HEK293 (cell line): Measurements from ENCODE around the gene NRP1.

Source experiments
- CTCF ChIA-PET: fragments of 350-600 bp; formaldehyde crosslinking; extraction: SDS; loops from one replicate; lab custom pipeline; 2021; ENCODE audit warnings: antibody characterized with exemption; lab: Yijun Ruan, JAX
- POLR2A ChIA-PET: fragments of 300-600 bp; formaldehyde crosslinking; extraction: SDS; loops from one replicate; lab custom pipeline; 2020; ENCODE audit warnings: antibody characterized with exemption, inconsistent platforms; lab: Yijun Ruan, JAX
- H3K27ac ChIP-seq: fragments of 200-500 bp; sonication (Bioruptor generic); 2 replicates; pipeline ENCODE4 v1.5.1; 2014; ENCODE audit warnings: low read depth, low read length, control low read depth, inconsistent platforms; ENCODE audit errors: extremely low read depth
- H3K36me3 ChIP-seq, 2 experiments: fragments of 200-500 bp in 1 of 2; sonication (Bioruptor generic) in 1 of 2; 1 replicate in 1 of 2; 2 replicates in 1 of 2; pipeline ENCODE4 v1.5.1; 2014 to 2017; ENCODE audit warnings: inconsistent platforms in 2 of 2, low read length in 2 of 2; ENCODE audit not compliant: control insufficient read depth in 2 of 2, insufficient read depth in 1 of 2
- H3K4me1 ChIP-seq: fragments of 200-500 bp; sonication (Bioruptor generic); 2 replicates; pipeline ENCODE4 v1.5.1; 2014; ENCODE audit warnings: mild to moderate bottlenecking, low read length, inconsistent platforms; ENCODE audit not compliant: control insufficient read depth, insufficient read depth
- H3K4me3 ChIP-seq: 2 replicates; pipeline ENCODE4 v1.5.1; 2011; ENCODE audit warnings: low read depth, mild to moderate bottlenecking, control low read depth, low read length, moderate library complexity
- H3K9me3 ChIP-seq: fragments of 200-500 bp; sonication (Bioruptor generic); 2 replicates; pipeline ENCODE4 v1.5.1; 2014; ENCODE audit warnings: low read depth, low read length, inconsistent platforms; ENCODE audit not compliant: control insufficient read depth, insufficient read depth
- RBAK ChIP-seq: fragments of 450-650 bp; formaldehyde crosslinking; IDR thresholded peaks from 2 replicates; pipeline ENCODE4 v1.5.1; 2016; ENCODE audit warnings: missing biosample characterization, missing genetic modification characterization
- WT1 ChIP-seq: fragments of 450-650 bp; formaldehyde crosslinking; IDR thresholded peaks from 2 replicates; pipeline ENCODE4 v1.5.1; 2016; ENCODE audit warnings: missing biosample characterization, missing genetic modification characterization
- YY1 ChIP-seq: fragments of 450-650 bp; formaldehyde crosslinking; IDR thresholded peaks from 2 replicates; pipeline ENCODE4 v1.5.1; 2018; ENCODE audit warnings: missing biosample characterization, missing genetic modification characterization
- ZFP69B ChIP-seq: fragments of 450-650 bp; formaldehyde crosslinking; IDR thresholded peaks from 2 replicates; pipeline ENCODE4 v1.5.1; 2016; ENCODE audit warnings: missing biosample characterization, missing genetic modification characterization
- ZNF202 ChIP-seq: fragments of 450-650 bp; formaldehyde crosslinking; IDR thresholded peaks from 2 replicates; pipeline ENCODE4 v1.5.1; 2016; ENCODE audit warnings: missing biosample characterization, missing genetic modification characterization, borderline replicate concordance
- ZNF214 ChIP-seq: fragments of 450-650 bp; formaldehyde crosslinking; IDR thresholded peaks from 2 replicates; pipeline ENCODE4 v1.5.1; 2017; ENCODE audit warnings: missing biosample characterization, mild to moderate bottlenecking, missing genetic modification characterization, borderline replicate concordance
- ZNF341 ChIP-seq: fragments of 450-650 bp; formaldehyde crosslinking; IDR thresholded peaks from 2 replicates; pipeline ENCODE4; 2016; ENCODE audit warnings: low read depth, missing biosample characterization, missing genetic modification characterization
- ZNF514 ChIP-seq: fragments of 450-650 bp; formaldehyde crosslinking; IDR thresholded peaks from 2 replicates; pipeline ENCODE4 v1.5.1; 2016; ENCODE audit warnings: missing biosample characterization, missing genetic modification characterization
- ZNF555 ChIP-seq: fragments of 450-650 bp; formaldehyde crosslinking; conservative IDR thresholded peaks from 2 replicates; pipeline ENCODE4 v1.5.1; 2017; ENCODE audit warnings: missing biosample characterization, mild to moderate bottlenecking, missing genetic modification characterization, inconsistent platforms
- ZNF558 ChIP-seq: fragments of 450-650 bp; formaldehyde crosslinking; IDR thresholded peaks from 2 replicates; pipeline ENCODE4 v1.5.1; 2016; ENCODE audit warnings: missing biosample characterization, missing genetic modification characterization
- ZNF571 ChIP-seq: fragments of 450-650 bp; formaldehyde crosslinking; IDR thresholded peaks from 2 replicates; pipeline ENCODE4 v1.5.0; 2017; ENCODE audit warnings: missing biosample characterization, missing genetic modification characterization
- ZNF624 ChIP-seq: fragments of 450-650 bp; formaldehyde crosslinking; IDR thresholded peaks from 2 replicates; pipeline ENCODE4 v1.5.1; 2017; ENCODE audit warnings: missing biosample characterization, missing genetic modification characterization
- ZNF777 ChIP-seq: fragments of 450-650 bp; formaldehyde crosslinking; IDR thresholded peaks from 2 replicates; pipeline ENCODE4 v1.5.1; 2017; ENCODE audit warnings: missing biosample characterization, missing genetic modification characterization, borderline replicate concordance
- ZNF792 ChIP-seq: fragments of 450-650 bp; formaldehyde crosslinking; IDR thresholded peaks from 2 replicates; pipeline ENCODE4 v1.5.1; 2016; ENCODE audit warnings: missing biosample characterization, missing genetic modification characterization
- TF ChIP-seq, protein P1 (sequence below): fragments of 450-650 bp; formaldehyde crosslinking; IDR thresholded peaks from 2 replicates; pipeline ENCODE4 v1.5.1; 2016; ENCODE audit warnings: missing biosample characterization, missing genetic modification characterization
- TF ChIP-seq, protein P2 (sequence below): fragments of 450-650 bp; formaldehyde crosslinking; IDR thresholded peaks from 2 replicates; pipeline ENCODE4 v1.5.1; 2016; ENCODE audit warnings: missing biosample characterization, missing genetic modification characterization, borderline replicate concordance
- TF ChIP-seq, protein P3 (sequence below): fragments of 450-650 bp; formaldehyde crosslinking; IDR thresholded peaks from 2 replicates; pipeline ENCODE4 v1.5.1; 2016; ENCODE audit warnings: missing biosample characterization, missing genetic modification characterization, borderline replicate concordance
- TF ChIP-seq, protein P4 (sequence below): fragments of 450-650 bp; formaldehyde crosslinking; optimal IDR thresholded peaks from 2 replicates; pipeline ENCODE3; 2016; ENCODE audit warnings: missing biosample characterization, mild to moderate bottlenecking, missing genetic modification characterization
- TF ChIP-seq, protein P5 (sequence below): fragments of 450-650 bp; formaldehyde crosslinking; IDR thresholded peaks from 2 replicates; pipeline ENCODE4 v1.5.1; 2016; ENCODE audit warnings: missing biosample characterization, missing genetic modification characterization
- TF ChIP-seq, protein P6 (sequence below): fragments of 450-650 bp; formaldehyde crosslinking; IDR thresholded peaks from 2 replicates; pipeline ENCODE4 v1.5.1; 2017; ENCODE audit warnings: missing biosample characterization, missing genetic modification characterization

Gene NRP1

DNA sequence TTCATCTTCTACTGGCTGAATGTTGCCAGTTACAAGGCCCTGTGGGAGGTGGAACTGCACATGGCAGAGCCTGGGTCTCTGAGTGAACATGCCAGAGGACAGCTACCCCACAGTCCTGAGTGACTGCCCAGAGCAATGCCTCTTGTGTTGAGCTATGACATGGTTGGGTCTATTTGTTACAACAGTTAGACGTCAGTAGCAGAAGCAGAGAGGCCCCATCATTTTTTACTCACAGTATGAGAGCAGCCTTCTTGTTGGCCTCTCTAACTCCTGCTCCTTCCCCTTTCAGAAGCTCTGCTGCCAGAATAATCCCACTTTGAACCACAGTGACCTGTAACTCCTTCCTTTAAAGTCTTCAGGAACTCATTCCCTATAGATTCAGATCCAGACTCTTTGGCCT, 30.8 kb upstream of the NRP1 start:
- Histone ChIP-seq H3K27ac (no peak overlapping the region), H3K4me1 (no peaks in the 10 kb centered on the region), H3K36me3 (no peaks in the 10 kb centered on the region), H3K4me3 (no peak overlapping the region), H3K9me3 (no peaks in the 10 kb centered on the region)
- no peak for TF ChIP-seq ZNF202 (tag by site-specific recombination)
- TF ChIP-seq, protein P1, sequence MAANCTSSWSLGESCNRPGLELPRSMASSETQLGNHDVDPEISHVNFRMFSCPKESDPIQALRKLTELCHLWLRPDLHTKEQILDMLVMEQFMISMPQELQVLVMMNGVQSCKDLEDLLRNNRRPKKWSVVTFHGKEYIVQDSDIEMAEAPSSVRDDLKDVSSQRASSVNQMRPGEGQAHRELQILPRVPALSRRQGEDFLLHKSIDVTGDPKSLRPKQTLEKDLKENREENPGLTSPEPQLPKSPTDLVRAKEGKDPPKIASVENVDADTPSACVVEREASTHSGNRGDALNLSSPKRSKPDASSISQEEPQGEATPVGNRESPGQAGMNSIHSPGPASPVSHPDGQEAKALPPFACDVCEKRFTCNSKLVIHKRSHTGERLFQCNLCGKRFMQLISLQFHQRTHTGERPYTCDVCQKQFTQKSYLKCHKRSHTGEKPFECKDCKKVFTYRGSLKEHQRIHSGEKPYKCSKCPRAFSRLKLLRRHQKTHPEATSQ (tag by site-specific recombination): no peak
- CTCF ChIA-PET: no interaction called here
- POLR2A ChIA-PET: no interaction called here

DNA sequence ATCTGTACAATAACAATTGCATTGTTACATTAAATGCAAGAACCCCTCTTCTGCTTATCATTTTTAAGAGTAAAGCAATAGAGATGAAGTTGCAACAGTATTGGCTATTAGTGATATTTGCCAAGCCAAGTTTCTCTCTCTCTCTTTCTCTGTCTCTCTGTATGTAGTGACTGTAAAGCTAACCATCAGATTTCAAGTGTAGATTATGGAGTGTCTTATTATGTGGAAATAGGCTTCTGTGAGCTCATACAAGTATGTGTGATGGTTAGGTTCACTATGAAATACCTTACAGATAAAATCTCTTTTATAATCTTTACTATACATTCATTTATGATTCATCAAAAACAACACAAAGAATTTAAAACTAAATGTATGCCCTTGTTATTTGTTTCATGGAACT, 28.6 kb upstream of the NRP1 start:
- POLR2A ChIA-PET: no interaction called here
- TF ChIP-seq ZNF341 (no peak), WT1 (no peak), ZNF792 (tag by site-specific recombination) (no peak), ZNF555 (tag by site-specific recombination) (no peak), ZNF214 (no peak), RBAK (tag by site-specific recombination) (no peak), ZNF571 (tag by site-specific recombination) (no peak), ZFP69B (no peak), YY1 (tag by site-specific recombination) (no peak), ZNF514 (tag by site-specific recombination) (no peak), ZNF624 (no peak), ZNF777 (tag by site-specific recombination) (no peak), ZNF558 (tag by site-specific recombination) (no peak)
- TF ChIP-seq, protein P2, sequence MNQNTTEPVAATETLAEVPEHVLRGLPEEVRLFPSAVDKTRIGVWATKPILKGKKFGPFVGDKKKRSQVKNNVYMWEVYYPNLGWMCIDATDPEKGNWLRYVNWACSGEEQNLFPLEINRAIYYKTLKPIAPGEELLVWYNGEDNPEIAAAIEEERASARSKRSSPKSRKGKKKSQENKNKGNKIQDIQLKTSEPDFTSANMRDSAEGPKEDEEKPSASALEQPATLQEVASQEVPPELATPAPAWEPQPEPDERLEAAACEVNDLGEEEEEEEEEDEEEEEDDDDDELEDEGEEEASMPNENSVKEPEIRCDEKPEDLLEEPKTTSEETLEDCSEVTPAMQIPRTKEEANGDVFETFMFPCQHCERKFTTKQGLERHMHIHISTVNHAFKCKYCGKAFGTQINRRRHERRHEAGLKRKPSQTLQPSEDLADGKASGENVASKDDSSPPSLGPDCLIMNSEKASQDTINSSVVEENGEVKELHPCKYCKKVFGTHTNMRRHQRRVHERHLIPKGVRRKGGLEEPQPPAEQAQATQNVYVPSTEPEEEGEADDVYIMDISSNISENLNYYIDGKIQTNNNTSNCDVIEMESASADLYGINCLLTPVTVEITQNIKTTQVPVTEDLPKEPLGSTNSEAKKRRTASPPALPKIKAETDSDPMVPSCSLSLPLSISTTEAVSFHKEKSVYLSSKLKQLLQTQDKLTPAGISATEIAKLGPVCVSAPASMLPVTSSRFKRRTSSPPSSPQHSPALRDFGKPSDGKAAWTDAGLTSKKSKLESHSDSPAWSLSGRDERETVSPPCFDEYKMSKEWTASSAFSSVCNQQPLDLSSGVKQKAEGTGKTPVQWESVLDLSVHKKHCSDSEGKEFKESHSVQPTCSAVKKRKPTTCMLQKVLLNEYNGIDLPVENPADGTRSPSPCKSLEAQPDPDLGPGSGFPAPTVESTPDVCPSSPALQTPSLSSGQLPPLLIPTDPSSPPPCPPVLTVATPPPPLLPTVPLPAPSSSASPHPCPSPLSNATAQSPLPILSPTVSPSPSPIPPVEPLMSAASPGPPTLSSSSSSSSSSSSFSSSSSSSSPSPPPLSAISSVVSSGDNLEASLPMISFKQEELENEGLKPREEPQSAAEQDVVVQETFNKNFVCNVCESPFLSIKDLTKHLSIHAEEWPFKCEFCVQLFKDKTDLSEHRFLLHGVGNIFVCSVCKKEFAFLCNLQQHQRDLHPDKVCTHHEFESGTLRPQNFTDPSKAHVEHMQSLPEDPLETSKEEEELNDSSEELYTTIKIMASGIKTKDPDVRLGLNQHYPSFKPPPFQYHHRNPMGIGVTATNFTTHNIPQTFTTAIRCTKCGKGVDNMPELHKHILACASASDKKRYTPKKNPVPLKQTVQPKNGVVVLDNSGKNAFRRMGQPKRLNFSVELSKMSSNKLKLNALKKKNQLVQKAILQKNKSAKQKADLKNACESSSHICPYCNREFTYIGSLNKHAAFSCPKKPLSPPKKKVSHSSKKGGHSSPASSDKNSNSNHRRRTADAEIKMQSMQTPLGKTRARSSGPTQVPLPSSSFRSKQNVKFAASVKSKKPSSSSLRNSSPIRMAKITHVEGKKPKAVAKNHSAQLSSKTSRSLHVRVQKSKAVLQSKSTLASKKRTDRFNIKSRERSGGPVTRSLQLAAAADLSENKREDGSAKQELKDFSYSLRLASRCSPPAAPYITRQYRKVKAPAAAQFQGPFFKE (tag by site-specific recombination): no peak
- TF ChIP-seq, protein P3, sequence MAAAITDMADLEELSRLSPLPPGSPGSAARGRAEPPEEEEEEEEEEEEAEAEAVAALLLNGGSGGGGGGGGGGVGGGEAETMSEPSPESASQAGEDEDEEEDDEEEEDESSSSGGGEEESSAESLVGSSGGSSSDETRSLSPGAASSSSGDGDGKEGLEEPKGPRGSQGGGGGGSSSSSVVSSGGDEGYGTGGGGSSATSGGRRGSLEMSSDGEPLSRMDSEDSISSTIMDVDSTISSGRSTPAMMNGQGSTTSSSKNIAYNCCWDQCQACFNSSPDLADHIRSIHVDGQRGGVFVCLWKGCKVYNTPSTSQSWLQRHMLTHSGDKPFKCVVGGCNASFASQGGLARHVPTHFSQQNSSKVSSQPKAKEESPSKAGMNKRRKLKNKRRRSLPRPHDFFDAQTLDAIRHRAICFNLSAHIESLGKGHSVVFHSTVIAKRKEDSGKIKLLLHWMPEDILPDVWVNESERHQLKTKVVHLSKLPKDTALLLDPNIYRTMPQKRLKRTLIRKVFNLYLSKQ (tag by site-specific recombination): no peak
- TF ChIP-seq, protein P4, sequence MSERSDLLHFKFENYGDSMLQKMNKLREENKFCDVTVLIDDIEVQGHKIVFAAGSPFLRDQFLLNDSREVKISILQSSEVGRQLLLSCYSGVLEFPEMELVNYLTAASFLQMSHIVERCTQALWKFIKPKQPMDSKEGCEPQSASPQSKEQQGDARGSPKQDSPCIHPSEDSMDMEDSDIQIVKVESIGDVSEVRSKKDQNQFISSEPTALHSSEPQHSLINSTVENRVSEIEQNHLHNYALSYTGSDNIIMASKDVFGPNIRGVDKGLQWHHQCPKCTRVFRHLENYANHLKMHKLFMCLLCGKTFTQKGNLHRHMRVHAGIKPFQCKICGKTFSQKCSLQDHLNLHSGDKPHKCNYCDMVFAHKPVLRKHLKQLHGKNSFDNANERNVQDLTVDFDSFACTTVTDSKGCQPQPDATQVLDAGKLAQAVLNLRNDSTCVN: no peak
- TF ChIP-seq, protein P5, sequence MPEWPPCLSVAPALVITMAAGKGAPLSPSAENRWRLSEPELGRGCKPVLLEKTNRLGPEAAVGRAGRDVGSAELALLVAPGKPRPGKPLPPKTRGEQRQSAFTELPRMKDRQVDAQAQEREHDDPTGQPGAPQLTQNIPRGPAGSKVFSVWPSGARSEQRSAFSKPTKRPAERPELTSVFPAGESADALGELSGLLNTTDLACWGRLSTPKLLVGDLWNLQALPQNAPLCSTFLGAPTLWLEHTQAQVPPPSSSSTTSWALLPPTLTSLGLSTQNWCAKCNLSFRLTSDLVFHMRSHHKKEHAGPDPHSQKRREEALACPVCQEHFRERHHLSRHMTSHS (tag by site-specific recombination): no peak
- TF ChIP-seq, protein P6, sequence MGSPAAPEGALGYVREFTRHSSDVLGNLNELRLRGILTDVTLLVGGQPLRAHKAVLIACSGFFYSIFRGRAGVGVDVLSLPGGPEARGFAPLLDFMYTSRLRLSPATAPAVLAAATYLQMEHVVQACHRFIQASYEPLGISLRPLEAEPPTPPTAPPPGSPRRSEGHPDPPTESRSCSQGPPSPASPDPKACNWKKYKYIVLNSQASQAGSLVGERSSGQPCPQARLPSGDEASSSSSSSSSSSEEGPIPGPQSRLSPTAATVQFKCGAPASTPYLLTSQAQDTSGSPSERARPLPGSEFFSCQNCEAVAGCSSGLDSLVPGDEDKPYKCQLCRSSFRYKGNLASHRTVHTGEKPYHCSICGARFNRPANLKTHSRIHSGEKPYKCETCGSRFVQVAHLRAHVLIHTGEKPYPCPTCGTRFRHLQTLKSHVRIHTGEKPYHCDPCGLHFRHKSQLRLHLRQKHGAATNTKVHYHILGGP (tag by site-specific recombination): no peak
- Histone ChIP-seq H3K36me3 (no peaks in the 10 kb centered on the region), H3K4me1 (no peaks in the 10 kb centered on the region), H3K9me3 (no peaks in the 10 kb centered on the region), H3K4me3 (no peak overlapping the region), H3K27ac (no peak overlapping the region)
- CTCF ChIA-PET: no interaction called here
